Esophagus mucosa (tissue), 1 donor: ENCODE measurements around the gene PDE8B. TPM values are rescaled to one million over a fixed set of nuclear protein-coding genes. Genes with fewer than 3 reads are reported as not detected.

Source experiments
- ATAC-seq: fragments of 200-7000 bp; cut with Tn5 transposase; one replicate; pipeline ENCODE4 v1.9.1; 2020
- total RNA-seq: library from RNA; stranded (reverse); gene quantifications from one replicate; pipeline ENCODE4 v1.2.4, GENCODE V29; 2023
- donor health status: DM: yes; HTN: yes; CAD: no.

The PDE8B gene
- 0.12 TPM for total RNA-seq

- no peak for ATAC-seq
These were observed at the start of gene PDE8B for GRCh38 chr5:77210091-77210963. PDE8B (plus strand) TSS chr5:77210680; CDS start chr5:77210926, 246 bp downstream.

- ATAC-seq = no peak
These were observed 47.0 kb upstream of the PDE8B start for GRCh38 chr5:77163453-77163852.

DNA sequence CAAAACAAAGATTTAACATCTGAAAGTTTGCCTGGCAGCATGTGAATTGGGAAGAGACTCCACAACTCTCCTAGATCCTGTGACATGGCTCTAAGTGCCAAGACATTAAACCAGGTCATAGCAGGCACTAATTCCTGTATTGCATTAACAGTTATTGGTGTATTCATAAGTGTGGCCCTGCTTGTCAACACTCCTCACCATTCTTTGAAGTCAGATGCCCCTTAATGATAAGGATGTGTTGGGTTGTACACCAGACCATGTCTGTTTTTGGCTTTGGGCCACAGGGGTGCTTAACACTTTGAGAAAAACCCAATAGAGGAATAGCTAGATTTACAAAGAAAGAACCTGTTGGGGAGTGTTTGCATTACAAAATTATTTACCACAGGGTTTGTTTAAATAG is 43.4 kb upstream of the PDE8B start:
- ATAC-seq = no peak

- ATAC-seq = no peak
These were observed 42.8 kb upstream of the PDE8B start for GRCh38 chr5:77167695-77168121.

GRCh38 chr5:77168161-77168878 is 42.2 kb upstream of the PDE8B start:
- peak; percentile 18 for ATAC-seq

DNA sequence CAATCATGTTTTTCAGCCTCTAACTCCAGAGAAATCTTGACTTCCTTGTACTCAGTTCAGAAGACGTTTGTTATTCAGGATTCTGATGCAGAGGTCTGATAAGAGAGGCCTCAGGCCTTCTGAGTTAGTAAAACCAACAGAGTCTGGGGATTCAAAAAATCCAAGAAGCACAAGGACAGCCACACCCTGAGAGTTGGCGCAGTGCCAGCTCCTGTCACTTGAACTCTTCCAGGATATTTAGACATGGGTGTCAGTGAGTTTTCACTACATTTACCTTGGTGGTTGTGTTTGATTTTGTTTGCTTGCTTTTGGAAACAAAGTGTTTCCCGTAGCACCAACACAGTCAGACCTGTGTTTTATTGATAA is 41.6 kb upstream of the PDE8B start:
- no peak for ATAC-seq

- ATAC-seq = no peak
These were observed 40.1 kb upstream of the PDE8B start for GRCh38 chr5:77170196-77170890.

DNA sequence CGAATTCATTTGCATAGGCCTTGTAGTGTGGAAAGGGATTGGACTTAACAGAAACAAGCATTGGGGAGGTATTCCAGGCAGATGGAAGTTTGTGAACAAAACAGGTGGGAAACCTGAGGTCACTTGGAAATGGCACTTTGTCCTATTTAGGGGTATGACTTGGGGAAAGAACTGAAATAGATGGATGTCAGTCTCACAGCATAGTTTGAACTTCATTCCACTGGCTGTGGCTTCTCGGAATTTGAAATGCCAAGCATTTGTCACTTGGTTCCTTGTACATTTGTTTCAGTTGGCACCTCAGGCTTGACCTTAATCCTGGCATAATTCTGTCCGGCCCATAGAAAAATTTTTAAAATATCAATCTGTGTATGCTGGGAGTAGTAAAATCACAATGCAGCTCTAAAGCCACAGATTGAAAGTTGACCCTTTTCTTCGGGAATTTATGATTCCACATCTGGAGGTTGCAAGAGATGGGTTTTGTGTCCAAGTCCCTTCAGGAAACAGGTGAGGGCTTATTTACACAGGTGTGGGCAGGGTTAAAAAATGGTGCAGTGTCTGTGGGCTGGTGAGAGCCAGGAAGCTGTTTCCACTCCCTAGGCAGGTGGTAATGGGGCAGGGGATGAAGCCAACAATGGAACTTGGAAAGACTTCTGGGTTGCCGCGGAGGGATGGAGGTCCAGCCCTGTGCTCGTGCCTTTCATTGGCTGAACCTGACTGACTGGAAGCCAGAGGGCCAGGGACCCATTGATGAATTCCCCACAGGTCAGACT is 39.2 kb upstream of the PDE8B start:
- no peak for ATAC-seq

- no peak for ATAC-seq
These were observed 37.7 kb upstream of the PDE8B start for GRCh38 chr5:77172713-77173328.

DNA sequence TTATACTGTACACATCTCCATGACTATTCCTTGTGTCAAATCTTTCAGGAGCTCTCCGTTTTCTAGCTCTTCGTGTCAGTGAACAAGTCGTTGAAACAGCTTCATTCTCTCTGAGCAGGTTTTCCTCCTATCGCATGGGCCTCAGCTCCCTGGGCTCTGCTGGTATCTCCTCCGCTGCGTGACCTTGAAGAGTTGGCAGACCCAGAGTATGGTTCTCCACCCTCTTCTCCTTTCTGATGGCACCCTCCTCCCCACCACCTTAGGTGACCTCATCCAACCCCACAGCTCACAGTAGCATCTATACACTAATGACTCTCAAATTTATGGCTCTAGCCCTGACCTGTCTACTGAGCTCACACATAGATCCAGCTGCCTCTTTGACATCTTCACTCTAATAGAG is 36.0 kb upstream of the PDE8B start:
- no peak for ATAC-seq

DNA sequence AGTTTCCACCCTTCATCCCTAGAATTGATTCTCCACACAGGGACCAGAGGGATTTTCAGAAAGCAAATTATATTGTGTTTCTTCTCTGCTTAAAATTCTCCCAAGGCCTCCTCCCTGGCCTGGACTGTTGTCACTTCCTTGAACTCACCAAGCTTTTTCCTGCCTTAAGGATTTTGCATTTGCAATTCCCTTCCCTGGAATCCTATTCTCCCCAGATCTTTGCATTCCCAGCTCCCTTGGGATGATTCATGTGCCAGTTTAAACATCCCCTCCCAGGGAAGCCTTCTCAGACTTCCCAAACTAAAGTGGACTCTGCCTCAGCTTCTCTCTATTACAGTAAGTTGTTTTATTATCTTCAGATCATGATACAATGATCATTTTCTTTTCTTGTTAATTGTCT is 35.2 kb upstream of the PDE8B start:
- ATAC-seq = no peak

DNA sequence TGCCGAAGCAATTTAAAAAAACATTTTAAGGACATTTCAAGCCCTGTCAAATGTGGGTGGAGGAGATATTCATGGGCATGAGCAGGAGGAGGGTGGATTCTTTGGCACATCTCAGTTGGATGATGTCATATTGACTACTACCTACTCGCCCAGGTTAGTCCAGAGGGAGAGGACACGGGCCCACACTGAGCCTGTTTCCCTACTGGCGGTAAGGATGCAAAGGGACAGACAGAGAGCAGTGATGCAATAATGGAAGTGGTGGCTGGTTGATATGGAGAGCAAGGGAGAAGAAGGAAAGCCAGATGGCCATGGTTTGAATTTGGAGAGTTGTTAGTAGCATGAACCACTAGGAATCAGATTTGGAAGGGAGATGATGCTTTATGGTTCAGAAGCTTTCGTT is 34.1 kb upstream of the PDE8B start:
- ATAC-seq = no peak

- no peak for ATAC-seq
These were observed 32.9 kb upstream of the PDE8B start for GRCh38 chr5:77177576-77177975.

- no peak for ATAC-seq
These were observed 30.1 kb upstream of the PDE8B start for GRCh38 chr5:77180167-77181081.

DNA sequence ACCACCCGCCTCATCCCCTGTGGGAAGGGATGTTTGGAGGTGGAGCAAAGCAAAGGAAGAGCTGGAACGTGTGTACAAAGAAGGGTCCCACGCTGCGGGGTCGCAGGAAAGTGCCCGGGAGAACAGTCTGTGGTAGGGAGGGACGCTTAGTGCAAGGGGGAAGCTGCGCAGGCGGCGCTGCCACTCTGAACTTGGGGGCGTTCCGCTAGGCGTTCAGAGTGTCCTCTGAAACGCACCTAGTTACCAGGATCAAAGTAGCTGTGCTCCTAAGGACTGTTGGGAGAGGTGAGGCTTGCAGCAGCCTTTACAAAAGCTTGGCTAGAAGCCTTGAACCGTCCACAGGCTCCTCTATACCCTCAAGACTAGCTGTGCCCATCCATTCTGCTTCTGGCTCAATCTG is 29.3 kb upstream of the PDE8B start:
- no peak for ATAC-seq

DNA sequence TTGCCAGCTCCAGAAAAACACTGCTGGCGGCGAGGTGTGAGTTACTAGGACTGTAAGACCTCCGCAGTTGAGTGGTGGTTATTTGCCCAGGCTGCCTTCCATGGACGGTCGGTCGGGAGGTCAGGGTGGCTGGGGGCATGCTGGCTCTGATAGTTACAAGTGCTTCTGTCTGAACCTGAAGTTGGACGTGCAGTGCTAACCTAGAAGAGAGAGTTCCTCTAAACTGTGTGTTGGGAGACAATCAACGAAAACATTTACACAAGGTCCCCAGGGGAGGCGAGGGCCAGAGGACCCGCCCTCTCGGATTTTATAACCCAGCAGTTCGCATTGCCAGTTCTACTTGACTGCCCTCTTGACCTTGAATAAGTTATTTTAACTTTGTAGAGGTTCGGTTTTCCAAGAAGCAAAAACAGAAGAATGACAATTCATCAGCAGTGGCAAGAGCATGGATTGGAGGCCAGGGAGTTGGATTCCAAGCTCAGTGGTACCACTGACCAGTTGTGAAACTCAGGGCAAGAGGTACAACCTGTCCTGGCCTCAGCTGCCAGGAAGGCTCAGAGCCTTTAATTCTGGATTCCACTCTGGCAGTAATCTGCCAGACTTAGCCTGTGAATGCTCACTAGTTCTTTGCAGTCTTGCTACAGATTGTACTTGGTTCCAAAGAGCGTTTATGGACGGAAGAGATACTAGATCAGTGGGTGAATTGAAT is 28.7 kb upstream of the PDE8B start:
- ATAC-seq = no peak

DNA sequence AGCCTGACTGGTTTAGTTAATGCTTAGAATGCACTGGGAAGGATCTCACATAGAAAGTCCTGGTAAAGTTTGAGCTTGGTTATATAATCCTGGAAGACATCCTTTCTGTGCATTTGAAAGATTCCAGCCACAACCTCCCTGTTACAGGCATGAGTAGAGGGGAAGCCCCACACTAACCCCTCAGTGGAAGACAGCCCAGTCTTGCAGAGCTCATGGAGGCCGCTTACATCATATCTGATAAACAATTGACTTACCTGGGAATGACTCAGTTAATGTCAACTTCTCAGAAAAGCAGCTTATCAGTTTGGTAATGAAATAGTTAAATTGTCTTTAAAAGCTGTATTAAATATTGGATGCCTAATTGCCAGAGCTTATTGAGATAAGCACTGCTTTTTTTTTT is 28.1 kb upstream of the PDE8B start:
- no peak for ATAC-seq

DNA sequence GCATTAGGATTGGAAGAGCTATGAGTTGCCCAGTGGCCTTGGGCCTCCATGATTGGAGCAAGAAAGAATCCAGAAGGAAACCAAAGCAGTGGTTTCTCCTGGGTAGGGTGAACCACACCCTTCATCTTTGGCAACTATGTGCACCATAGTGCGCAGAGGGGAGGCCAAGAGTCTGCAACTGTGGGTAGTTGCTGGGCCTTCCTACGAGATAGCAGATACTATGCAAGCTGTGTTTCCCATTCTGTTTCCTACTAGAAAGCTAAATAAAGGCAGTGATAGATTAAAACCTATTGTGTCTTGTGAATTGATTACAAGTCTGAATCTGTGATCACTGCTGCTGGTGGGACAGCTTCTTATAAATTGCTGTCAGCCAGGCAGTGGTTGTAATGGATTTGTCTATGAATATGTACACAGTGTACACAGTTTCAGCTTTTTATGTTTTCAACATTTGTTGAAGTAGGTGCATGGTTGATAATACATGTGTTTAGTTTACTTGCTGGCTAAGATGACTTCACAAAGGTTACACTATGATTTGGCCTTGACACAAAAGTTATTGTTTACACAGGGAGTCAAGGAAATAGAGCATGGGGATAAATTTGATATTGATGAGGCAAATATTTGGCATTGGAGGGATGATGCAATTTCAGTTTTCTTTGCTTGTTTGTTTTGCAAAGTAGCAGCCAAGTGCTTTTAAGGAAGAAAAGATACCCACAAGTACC is 23.7 kb upstream of the PDE8B start:
- ATAC-seq = no peak

DNA sequence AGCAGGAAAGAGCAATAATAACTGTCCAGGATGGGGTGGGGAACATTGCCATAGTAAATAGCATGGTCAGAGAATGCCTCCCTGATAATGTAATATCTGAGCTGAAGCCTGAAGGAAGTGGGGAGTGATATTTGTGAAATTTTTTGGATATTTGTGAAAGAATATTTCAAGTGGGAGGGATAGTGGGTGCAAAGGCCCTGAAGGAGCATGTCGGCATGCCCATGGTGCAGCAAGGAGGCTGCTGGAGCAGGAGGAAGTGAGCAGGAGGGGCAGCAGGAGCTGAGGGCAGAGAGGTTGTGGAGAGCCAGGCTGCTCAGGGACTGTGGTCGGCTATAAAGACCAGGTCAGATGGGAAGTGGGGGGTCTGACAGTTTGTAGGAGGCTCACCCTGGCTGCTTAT is 21.1 kb upstream of the PDE8B start:
- no peak for ATAC-seq
